Activated CD8-positive, alpha-beta T cell treated with anti-CD3 and anti-CD28 coated beads, Interleukin-2, amount 10 ng/mL, durations not matched to agents 7 days and 5 days (primary cell): ENCODE measurements around the gene MMP24OS. TPM values are rescaled to one million over a fixed set of nuclear protein-coding genes. Genes with fewer than 3 reads are reported as not detected.

Experiments
- total RNA-seq, 2 experiments: library from RNA; stranded (reverse); gene quantifications; one replicate each; pipeline ENCODE4 v1.2.3, GENCODE V29; 2021

MMP24OS gene
- total RNA-seq, 2 experiments from 2014 or later = 42.0 to 43.1 TPM

Other genes starting within 250 kb of the MMP24OS start
- 10 to 100 TPM; 43.2 to 44.6 TPM for gene TRPC4AP, start 185.3 kb downstream of the MMP24OS start, total RNA-seq
- 10 to 100 TPM; 19.5 to 19.6 TPM for gene EDEM2, start 130.8 kb downstream of the MMP24OS start, total RNA-seq
- 1 to 10 TPM; 1.2 to 1.3 TPM for gene PROCR, start 106.0 kb downstream of the MMP24OS start, total RNA-seq
- gene MMP24, start 51.4 kb downstream of the MMP24OS start, total RNA-seq = not detected
- 100 to 1,000 TPM; 104 to 109 TPM for gene EIF6, start 6.7 kb upstream of the MMP24OS start, total RNA-seq
- not detected for gene FAM83C, start 14.3 kb upstream of the MMP24OS start, total RNA-seq
- gene UQCC1, start 133.9 kb upstream of the MMP24OS start, total RNA-seq = 10 to 100 TPM; 57.7 to 60.5 TPM
- gene GDF5, start 160.1 kb upstream of the MMP24OS start, total RNA-seq = not detected
- gene CEP250, start 177.5 kb upstream of the MMP24OS start, total RNA-seq = 10 to 100 TPM; 72.1 to 74.5 TPM